GM12874 (cell line): ENCODE measurements around the gene REPS2.

ENCODE experiments used
- CTCF ChIP-seq: IDR thresholded peaks from 2 replicates; pipeline ENCODE4 v1.5.1; 2011; ENCODE audit warnings: low read depth, mild to moderate bottlenecking, control low read depth, low read length, moderate library complexity; ENCODE audit not compliant: insufficient read depth

REPS2 gene

GRCh38 chrX:17187136-17187756 is 240.8 kb downstream of the REPS2 start:
- TF ChIP-seq CTCF = no peak

- no peak for TF ChIP-seq CTCF
Measured at GRCh38 chrX:17192106-17192505, 245.6 kb downstream of the REPS2 start.
